Endothelial cell of umbilical vein (primary cell): Measurements from ENCODE around the gene ZNF141. TPM values are rescaled to one million over a fixed set of nuclear protein-coding genes. Genes with fewer than 3 reads are reported as not detected.

Source experiments
- BruUV-seq: library from RNA; stranded (reverse); fragments of 400-500 nt; replicated peaks from 2 replicates; lab custom pipeline; 2021; lab: Mats Ljungman, UMichigan
- CTCF ChIA-PET: fragments of 300-600, 350-600 bp; sonication (Branson Sonifier 250); formaldehyde crosslinking; loops from one replicate; lab custom pipeline; 2021; ENCODE audit warnings: antibody characterized with exemption, inconsistent platforms; lab: Charles Lee
- POLR2A ChIA-PET: fragments of 300-600, 350-600 bp; sonication (Branson Sonifier 250); formaldehyde crosslinking; loops from one replicate; lab custom pipeline; 2021; ENCODE audit warnings: antibody characterized with exemption, inconsistent platforms; lab: Charles Lee
- DNase-seq: peaks from one replicate; pipeline ENCODE4 v3.0.0-alpha.2; 2011; ENCODE audit warnings: low read depth, low spot score
- FAIRE-seq: peaks from 2 replicates; lab custom pipeline; 2011; peaks lifted over from hg19 to GRCh38; lab: Jason Lieb, UNC
- H2AFZ ChIP-seq: 2 replicates; pipeline ENCODE4 v1.6.0; 2012; ENCODE audit warnings: low read depth, low read length, control low read depth, inconsistent platforms
- H3K27ac ChIP-seq: 2 replicates; pipeline ENCODE4 v1.5.1; 2011; ENCODE audit warnings: low read depth, mild to moderate bottlenecking, control low read depth, low read length, moderate library complexity; ENCODE audit not compliant: insufficient read depth
- H3K27me3 ChIP-seq, 2 experiments: 2 replicates each; pipeline versions ENCODE4 v1.6.0 to v1.6.1; 2011; ENCODE audit warnings: low read length in 2 of 2, mixed read lengths in 1 of 2; ENCODE audit not compliant: control insufficient read depth in 2 of 2, insufficient read depth in 2 of 2
- H3K36me3 ChIP-seq, 2 experiments: 2 replicates in 1 of 2; 3 replicates in 1 of 2; pipeline ENCODE4 v1.5.1; 2011; ENCODE audit warnings: low read length in 2 of 2, mild to moderate bottlenecking in 1 of 2, moderate library complexity in 1 of 2; ENCODE audit not compliant: control insufficient read depth in 2 of 2, insufficient read depth in 2 of 2; ENCODE audit errors: extremely low read depth in 1 of 2
- H3K4me1 ChIP-seq: 3 replicates; pipeline ENCODE4 v1.5.1; 2011; ENCODE audit warnings: mild to moderate bottlenecking, low read length; ENCODE audit not compliant: control insufficient read depth, insufficient read depth; ENCODE audit errors: extremely low read depth
- H3K4me2 ChIP-seq: 2 replicates; pipeline ENCODE4 v1.6.1; 2011; ENCODE audit warnings: low read length, control low read depth, mixed read lengths; ENCODE audit not compliant: insufficient read depth
- H3K4me3 ChIP-seq, 3 experiments: fragments of 200-600 bp in 1 of 3; sonication (generic), shearing (Covaris generic) in 1 of 3; replicated peaks in 1 of 3; 2 replicates each; pipeline ENCODE4 v1.5.1; 2011 to 2016; ENCODE audit warnings: control low read depth in 3 of 3, low read length in 3 of 3, mild to moderate bottlenecking in 2 of 3, inconsistent platforms in 1 of 3, low read depth in 1 of 3, moderate library complexity in 1 of 3; ENCODE audit not compliant: insufficient read depth in 1 of 3
- H3K79me2 ChIP-seq: 2 replicates; pipeline ENCODE4 v1.6.0; 2012; ENCODE audit warnings: low read length, inconsistent platforms; ENCODE audit not compliant: control insufficient read depth, insufficient read depth
- H3K9ac ChIP-seq: replicated peaks from 2 replicates; pipeline ENCODE3; 2011; ENCODE audit warnings: low read length, control low read depth; ENCODE audit not compliant: insufficient read depth; ENCODE audit errors: extremely low read depth
- H3K9me1 ChIP-seq: replicated peaks from 3 replicates; pipeline ENCODE4 v1.6.0; 2011; ENCODE audit warnings: mild to moderate bottlenecking, low read length; ENCODE audit not compliant: control insufficient read depth, insufficient read depth; ENCODE audit errors: extremely low read depth
- H3K9me3 ChIP-seq: replicated peaks from 2 replicates; pipeline ENCODE4 v1.5.1; 2012; ENCODE audit warnings: low read length, inconsistent platforms; ENCODE audit not compliant: control insufficient read depth, insufficient read depth
- H4K20me1 ChIP-seq: replicated peaks from 2 replicates; pipeline ENCODE3; 2011; ENCODE audit warnings: mild to moderate bottlenecking, low read length; ENCODE audit not compliant: control insufficient read depth, insufficient read depth; ENCODE audit errors: extremely low read depth
- EZH2 ChIP-seq: IDR thresholded peaks from 2 replicates; pipeline ENCODE4 v1.6.1; 2012; ENCODE audit warnings: borderline replicate concordance, low read depth, mild to moderate bottlenecking, moderate library complexity, low read length, inconsistent platforms; ENCODE audit not compliant: severe bottlenecking
- FOS ChIP-seq: IDR thresholded peaks from 2 replicates; pipeline ENCODE4 v1.6.1; 2011; ENCODE audit warnings: mild to moderate bottlenecking, low read length, moderate library complexity, borderline replicate concordance; ENCODE audit not compliant: insufficient read depth
- GATA2 ChIP-seq: IDR thresholded peaks from 2 replicates; pipeline ENCODE4 v1.7.0; 2011; ENCODE audit warnings: low read depth, mild to moderate bottlenecking, moderate library complexity, mixed read lengths, low read length; ENCODE audit not compliant: insufficient read length, insufficient read depth
- JUN ChIP-seq: IDR thresholded peaks from 2 replicates; pipeline ENCODE4 v1.6.1; 2011; ENCODE audit warnings: borderline replicate concordance, low read depth; ENCODE audit not compliant: insufficient read length, insufficient read depth
- MYC ChIP-seq: IDR thresholded peaks from one replicate; pipeline ENCODE4 v1.6.1; 2011; ENCODE audit warnings: mild to moderate bottlenecking, low read depth, low read length
- POLR2A ChIP-seq: IDR thresholded peaks from 2 replicates; pipeline ENCODE4 v1.6.1; 2012; ENCODE audit warnings: low read depth, mild to moderate bottlenecking, control low read depth, low read length
- POLR2AphosphoS5 ChIP-seq: IDR thresholded peaks from 2 replicates; pipeline ENCODE4 v1.6.1; 2012; ENCODE audit warnings: low read depth, mild to moderate bottlenecking, control low read depth, low read length, moderate library complexity; ENCODE audit not compliant: insufficient read depth
- dilution Hi-C: fragments of 300-500 bp; cut with MboI; formaldehyde crosslinking; loops from one replicate; pipeline ENCODE4 v1.15.0; 2019; ENCODE audit warnings: low sequenced_read_pairs; ENCODE audit not compliant: extremely low pct_ligation_motif_present
- intact Hi-C: fragments of 100-400 bp; cut with micrococcal nuclease; formaldehyde crosslinking; loops from one replicate; pipeline ENCODE4 v1.10.0; 2022
- polyA plus RNA-seq, 4 experiments: library from polyadenylated mRNA; depleted of rRNA in 3 of 4; stranded (reverse) in 3 of 4; unstranded in 1 of 4; fragments of >200 nt; gene quantifications; 2 replicates each; pipeline versions ENCODE4 v1.2.1 to v1.2.3, GENCODE V29; 2011 to 2012; ENCODE audit warnings: missing spikeins in 1 of 4
- total RNA-seq: library from RNA; stranded (reverse); gene quantifications from 2 replicates; pipeline ENCODE4 v1.2.3, GENCODE V29; 2021
- TF ChIP-seq, protein P1 (sequence below), 2 donors: IDR thresholded peaks; 1 replicate in 1 of 2; 2 replicates in 1 of 2; pipeline ENCODE4 v1.5.1; 2011; ENCODE audit warnings: low read length in 2 of 2, mild to moderate bottlenecking in 2 of 2, moderate library complexity in 2 of 2, control low read depth in 1 of 2, inconsistent platforms in 1 of 2, low read depth in 1 of 2; ENCODE audit not compliant: insufficient read depth in 1 of 2; ENCODE audit errors: extremely low read depth in 1 of 2
- TF ChIP-seq, protein P2 (sequence below): IDR thresholded peaks from 2 replicates; pipeline ENCODE4 v1.6.1; 2011; ENCODE audit not compliant: insufficient read depth, insufficient read length

ZNF141 gene
- total and polyA plus RNA-seq, 2 donors (not counting 3 experiments of a cell fraction or from before 2014, with no cell fraction given): 2.2 to 11.4 TPM

DNA sequence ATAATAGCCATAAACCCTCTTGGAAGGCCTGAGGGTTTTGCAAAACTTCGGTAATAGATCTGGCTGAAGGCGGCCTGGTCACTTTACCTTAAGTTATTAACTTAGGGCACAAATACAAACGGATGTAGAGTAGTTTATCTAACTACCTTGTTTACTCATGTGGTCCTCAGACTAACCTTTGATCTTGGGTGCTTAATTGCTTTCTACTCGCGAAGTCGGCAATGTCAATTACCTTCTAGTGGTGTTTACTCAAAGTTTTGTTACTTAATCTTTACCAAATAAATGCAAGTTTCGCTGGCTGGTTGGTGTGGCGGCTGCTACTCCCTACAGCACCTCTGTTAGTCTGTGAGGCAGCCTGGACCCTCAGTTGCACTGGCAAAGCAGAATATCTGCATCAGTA is 8.9 kb upstream of the ZNF141 start:
- Histone ChIP-seq H3K9me1 (no peaks in the 10 kb centered on the region), H3K9ac (no peak overlapping the region), H4K20me1 (no peaks in the 10 kb centered on the region), H3K27me3 (no peaks in the 10 kb centered on the region), H3K4me1 (no peaks in the 10 kb centered on the region), H2AFZ (no peak overlapping the region), H3K36me3 (no peaks in the 10 kb centered on the region), H3K27ac (no peak overlapping the region), H3K4me3 (no peak overlapping the region), H3K9me3 (no peaks in the 10 kb centered on the region), H3K79me2 (no peaks in the 10 kb centered on the region), H3K4me2 (no peak overlapping the region)
- FAIRE-seq: no peak
- POLR2A ChIA-PET: no interaction called here
- no TSS peak for BruUV-seq
- intact Hi-C loops: no loop called here
- TF ChIP-seq, protein P1, sequence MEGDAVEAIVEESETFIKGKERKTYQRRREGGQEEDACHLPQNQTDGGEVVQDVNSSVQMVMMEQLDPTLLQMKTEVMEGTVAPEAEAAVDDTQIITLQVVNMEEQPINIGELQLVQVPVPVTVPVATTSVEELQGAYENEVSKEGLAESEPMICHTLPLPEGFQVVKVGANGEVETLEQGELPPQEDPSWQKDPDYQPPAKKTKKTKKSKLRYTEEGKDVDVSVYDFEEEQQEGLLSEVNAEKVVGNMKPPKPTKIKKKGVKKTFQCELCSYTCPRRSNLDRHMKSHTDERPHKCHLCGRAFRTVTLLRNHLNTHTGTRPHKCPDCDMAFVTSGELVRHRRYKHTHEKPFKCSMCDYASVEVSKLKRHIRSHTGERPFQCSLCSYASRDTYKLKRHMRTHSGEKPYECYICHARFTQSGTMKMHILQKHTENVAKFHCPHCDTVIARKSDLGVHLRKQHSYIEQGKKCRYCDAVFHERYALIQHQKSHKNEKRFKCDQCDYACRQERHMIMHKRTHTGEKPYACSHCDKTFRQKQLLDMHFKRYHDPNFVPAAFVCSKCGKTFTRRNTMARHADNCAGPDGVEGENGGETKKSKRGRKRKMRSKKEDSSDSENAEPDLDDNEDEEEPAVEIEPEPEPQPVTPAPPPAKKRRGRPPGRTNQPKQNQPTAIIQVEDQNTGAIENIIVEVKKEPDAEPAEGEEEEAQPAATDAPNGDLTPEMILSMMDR (IDR thresholded peaks at IDR 0.05; ENCODE audit: extremely low read depth in 1 of 2, insufficient read depth in 1 of 2, low read depth in 1 of 2, low read length in 2 of 2): no peak
- TF ChIP-seq, protein P2, sequence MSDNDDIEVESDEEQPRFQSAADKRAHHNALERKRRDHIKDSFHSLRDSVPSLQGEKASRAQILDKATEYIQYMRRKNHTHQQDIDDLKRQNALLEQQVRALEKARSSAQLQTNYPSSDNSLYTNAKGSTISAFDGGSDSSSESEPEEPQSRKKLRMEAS: no peak
- TF ChIP-seq GATA2: no peak
- no peak for TF ChIP-seq JUN
- no peak for TF ChIP-seq POLR2A
- no peak for TF ChIP-seq EZH2
- no peak for TF ChIP-seq FOS
- no peak for TF ChIP-seq POLR2AphosphoS5
- no peak for TF ChIP-seq MYC
- CTCF ChIA-PET: no interaction called here
- no peak for DNase-seq
- dilution Hi-C loops: no loop called here
